Neural progenitor cell (in vitro differentiated cells): ENCODE measurements around the gene YPEL2.

Experiments used
- CTCF ChIP-seq: fragments of 200-600 bp; sonication (generic); IDR thresholded peaks from 2 replicates; pipeline ENCODE4 v1.5.1; 2017; ENCODE audit warnings: antibody characterized with exemption, mild to moderate bottlenecking
- EZH2 ChIP-seq: fragments of 200-600 bp; sonication (generic); IDR thresholded peaks from 2 replicates; pipeline ENCODE4 v1.6.1; 2017; ENCODE audit warnings: antibody characterized with exemption, mild to moderate bottlenecking, moderate library complexity
- EZH2phosphoT487 ChIP-seq: fragments of 200-600 bp; sonication (generic); IDR thresholded peaks from 2 replicates; pipeline ENCODE4 v1.6.1; 2017; ENCODE audit warnings: antibody characterized with exemption

- TF ChIP-seq CTCF (no peak), EZH2 (no peak), EZH2phosphoT487 (no peak)
Measured at GRCh38 chr17:59439741-59440211, 108.3 kb downstream of the YPEL2 start.
